Hematopoietic multipotent progenitor cell treated with erythropoietin and hydrocortisone succinate and interleukin-3 and kit ligand, for 4 days (in vitro differentiated cells): Measurements from ENCODE around the gene SCYL1.
"Not testable (repeated sequence)": the region's sequence is repeated elsewhere in the genome, so short reads cannot be mapped to it uniquely, and the experiment has no call there.

Experiments used
- DNase-seq: peaks from one replicate; pipeline ENCODE4 v3.0.0-alpha.2; 2015

Gene SCYL1

GRCh38 chr11:65555693-65556231 lies 30.9 kb downstream of the SCYL1 start:
- DNase-seq: peak; percentile 65

- DNase-seq: no peak
These were observed 31.8 kb downstream of the SCYL1 start for GRCh38 chr11:65556470-65557279.

- DNase-seq: no peak
These were observed 32.6 kb downstream of the SCYL1 start for GRCh38 chr11:65557280-65558001.

GRCh38 chr11:65558002-65558929 lies 33.4 kb downstream of the SCYL1 start, which contains the start of gene LTBP3:
Gene LTBP3, minus strand, starts transcription at chr11:65558359. Its CDS starts 400 bp downstream, at chr11:65557959.
- peak; percentile 77 for DNase-seq

GRCh38 chr11:65558930-65559509 lies 34.1 kb downstream of the SCYL1 start:
- DNase-seq: no peak

- DNase-seq: no peak
These were observed 34.7 kb downstream of the SCYL1 start for GRCh38 chr11:65559535-65559934.

GRCh38 chr11:65559951-65560537 lies 35.2 kb downstream of the SCYL1 start:
- DNase-seq: peak; percentile 53

GRCh38 chr11:65560555-65561418 lies 35.9 kb downstream of the SCYL1 start:
- DNase-seq: peak; percentile 40

GRCh38 chr11:65562020-65562419 lies 37.1 kb downstream of the SCYL1 start:
- no peak for DNase-seq

GRCh38 chr11:65562788-65563187 lies 37.9 kb downstream of the SCYL1 start:
- DNase-seq: no peak

GRCh38 chr11:65563601-65564000 lies 38.7 kb downstream of the SCYL1 start:
- no peak for DNase-seq

- DNase-seq: not testable (repeated sequence)
These were observed 40.1 kb downstream of the SCYL1 start for GRCh38 chr11:65564879-65565559.

GRCh38 chr11:65565624-65566453 lies 41.0 kb downstream of the SCYL1 start:
- no peak for DNase-seq

- no peak for DNase-seq
These were observed 44.5 kb downstream of the SCYL1 start for GRCh38 chr11:65569164-65569972.

GRCh38 chr11:65569973-65570918 lies 45.4 kb downstream of the SCYL1 start, which contains the start of gene ZNRD2:
Gene ZNRD2, plus strand, starts transcription at chr11:65570477. Its CDS starts 15 bp downstream, at chr11:65570492.
- DNase-seq: peak; percentile 99

GRCh38 chr11:65571420-65571819 lies 46.5 kb downstream of the SCYL1 start:
- DNase-seq: no peak

- DNase-seq: peak; percentile 70
These were observed 47.1 kb downstream of the SCYL1 start for GRCh38 chr11:65571940-65572339.
